ENCODE measurements around the gene SAA2. TPM values are rescaled to one million over a fixed set of nuclear protein-coding genes. Genes with fewer than 3 reads are reported as not detected.
"Not testable (repeated sequence)": the region's sequence is repeated elsewhere in the genome, so short reads cannot be mapped to it uniquely, and the experiment has no call there.

The SAA2 gene
- total and polyA plus RNA-seq, 9 donors = not detected

- H3K4me1 ChIP-seq (ENCODE audit: control insufficient read depth, insufficient read depth, low read length) = no peaks in the 10 kb centered on the region
- no peaks in the 10 kb centered on the region for H3K27me3 ChIP-seq (ENCODE audit: control insufficient read depth, insufficient read depth, low read length)
- no peak overlapping the region for H3K4me3 ChIP-seq (ENCODE audit: low read length)
- H3K27ac ChIP-seq (ENCODE audit: low read length) = no peak overlapping the region
- 73% methylated on average over 8 of the region's 11 CpGs for WGBS (ENCODE audit: insufficient coverage)
- no peaks in the 10 kb centered on the region for H3K9me3 ChIP-seq (replicated peaks; ENCODE audit: control insufficient read depth, low read depth, low read length)
- DNase-seq = no peak
- H3K36me3 ChIP-seq (ENCODE audit: control insufficient read depth, insufficient read depth, low read length) = no peaks in the 10 kb centered on the region
These were observed 5.4 kb upstream of the SAA2 start for GRCh38 chr11:18253778-18254338.

GRCh38 chr11:18253233-18253632 is 4.8 kb upstream of the SAA2 start:
- DNase-seq = no peak
- no CpG with 5 or more reads among the region's 3 CpGs for WGBS (ENCODE audit: insufficient coverage)
- H3K36me3 ChIP-seq (ENCODE audit: control insufficient read depth, insufficient read depth, low read length) = no peaks in the 10 kb centered on the region
- H3K4me3 ChIP-seq (ENCODE audit: low read length) = no peak overlapping the region
- H3K27ac ChIP-seq (ENCODE audit: low read length) = no peak overlapping the region
- no peaks in the 10 kb centered on the region for H3K4me1 ChIP-seq (ENCODE audit: control insufficient read depth, insufficient read depth, low read length)
- peaks cover 3% of the 10 kb centered on the region for H3K27me3 ChIP-seq (ENCODE audit: control insufficient read depth, insufficient read depth, low read length)
- H3K9me3 ChIP-seq (replicated peaks; ENCODE audit: control insufficient read depth, low read depth, low read length) = no peaks in the 10 kb centered on the region

- not testable (repeated sequence) for H3K36me3 ChIP-seq (ENCODE audit: control insufficient read depth, insufficient read depth, low read length); DNase-seq; H3K27me3 ChIP-seq (ENCODE audit: control insufficient read depth, insufficient read depth, low read length); H3K4me3 ChIP-seq (ENCODE audit: low read length); H3K9me3 ChIP-seq (replicated peaks; ENCODE audit: control insufficient read depth, low read depth, low read length); H3K27ac ChIP-seq (ENCODE audit: low read length); H3K4me1 ChIP-seq (ENCODE audit: control insufficient read depth, insufficient read depth, low read length)
- no CpG with 5 or more reads among the region's 6 CpGs for WGBS (ENCODE audit: insufficient coverage)
These were observed 1.3 kb downstream of the SAA2 start for GRCh38 chr11:18247191-18247581.

- not testable (repeated sequence) for H3K4me1 ChIP-seq (ENCODE audit: control insufficient read depth, insufficient read depth, low read length); DNase-seq; H3K36me3 ChIP-seq (ENCODE audit: control insufficient read depth, insufficient read depth, low read length); H3K4me3 ChIP-seq (ENCODE audit: low read length); H3K27me3 ChIP-seq (ENCODE audit: control insufficient read depth, insufficient read depth, low read length); H3K27ac ChIP-seq (ENCODE audit: low read length); H3K9me3 ChIP-seq (replicated peaks; ENCODE audit: control insufficient read depth, low read depth, low read length)
- WGBS (ENCODE audit: insufficient coverage) = 81% methylated on average over 6 of the region's 11 CpGs
These were observed 1.9 kb downstream of the SAA2 start for GRCh38 chr11:18246379-18247190.

GRCh38 chr11:18245396-18245795 is 3.1 kb downstream of the SAA2 start:
- DNase-seq = no peak
- peaks cover 3% of the 10 kb centered on the region for H3K27me3 ChIP-seq (ENCODE audit: control insufficient read depth, insufficient read depth, low read length)
- H3K36me3 ChIP-seq (ENCODE audit: control insufficient read depth, insufficient read depth, low read length) = no peaks in the 10 kb centered on the region
- H3K27ac ChIP-seq (ENCODE audit: low read length) = no peak overlapping the region
- no peaks in the 10 kb centered on the region for H3K9me3 ChIP-seq (replicated peaks; ENCODE audit: control insufficient read depth, low read depth, low read length)
- H3K4me1 ChIP-seq (ENCODE audit: control insufficient read depth, insufficient read depth, low read length) = no peaks in the 10 kb centered on the region
- no peak overlapping the region for H3K4me3 ChIP-seq (ENCODE audit: low read length)
- 83% methylated on average over 5 of the region's 6 CpGs for WGBS (ENCODE audit: insufficient coverage)

GRCh38 chr11:18243783-18244362 is 4.6 kb downstream of the SAA2 start:
- Histone ChIP-seq H3K27ac (ENCODE audit: low read length) (no peak overlapping the region), H3K27me3 (ENCODE audit: control insufficient read depth, insufficient read depth, low read length) (peaks cover 3% of the 10 kb centered on the region), H3K4me3 (ENCODE audit: low read length) (no peak overlapping the region), H3K36me3 (ENCODE audit: control insufficient read depth, insufficient read depth, low read length) (no peaks in the 10 kb centered on the region), H3K4me1 (ENCODE audit: control insufficient read depth, insufficient read depth, low read length) (no peaks in the 10 kb centered on the region), H3K9me3 (replicated peaks; ENCODE audit: control insufficient read depth, low read depth, low read length) (no peaks in the 10 kb centered on the region)
- peak; percentile 38 for DNase-seq
- 0% methylated on average over 1 of the region's 1 CpG for WGBS (ENCODE audit: insufficient coverage)

- no peaks in the 10 kb centered on the region for H3K9me3 ChIP-seq (replicated peaks; ENCODE audit: control insufficient read depth, low read depth, low read length)
- WGBS (ENCODE audit: insufficient coverage) = no CpG with 5 or more reads among the region's 1 CpG
- H3K27ac ChIP-seq (ENCODE audit: low read length) = no peak overlapping the region
- H3K36me3 ChIP-seq (ENCODE audit: control insufficient read depth, insufficient read depth, low read length) = no peaks in the 10 kb centered on the region
- no peak for DNase-seq
- no peaks in the 10 kb centered on the region for H3K4me1 ChIP-seq (ENCODE audit: control insufficient read depth, insufficient read depth, low read length)
- H3K27me3 ChIP-seq (ENCODE audit: control insufficient read depth, insufficient read depth, low read length) = no peaks in the 10 kb centered on the region
- no peak overlapping the region for H3K4me3 ChIP-seq (ENCODE audit: low read length)
These were observed 8.8 kb downstream of the SAA2 start for GRCh38 chr11:18239655-18240054.

GRCh38 chr11:18236664-18237356 is 11.7 kb downstream of the SAA2 start, which contains the start of gene SAA4:
Gene SAA4 (minus strand): TSS chr11:18236802. CDS start chr11:18235926, 876 bp downstream.
- Histone ChIP-seq H3K4me1 (ENCODE audit: control insufficient read depth, insufficient read depth, low read length) (no peaks in the 10 kb centered on the region), H3K27ac (ENCODE audit: low read length) (no peak within 1 kb of the TSS), H3K4me3 (ENCODE audit: low read length) (no peak within 1 kb of the TSS), H3K9me3 (replicated peaks; ENCODE audit: control insufficient read depth, low read depth, low read length) (no peaks in the 10 kb centered on the region), H3K27me3 (ENCODE audit: control insufficient read depth, insufficient read depth, low read length) (no peaks in the 10 kb centered on the region), H3K36me3 (ENCODE audit: control insufficient read depth, insufficient read depth, low read length) (no peaks in the 10 kb centered on the region)
- no peak for DNase-seq
- no CpG with 5 or more reads among the region's 2 CpGs for WGBS (ENCODE audit: insufficient coverage)

GRCh38 chr11:18235394-18236334 is 12.8 kb downstream of the SAA2 start:
- no peaks in the 10 kb centered on the region for H3K27me3 ChIP-seq (ENCODE audit: control insufficient read depth, insufficient read depth, low read length)
- no peak overlapping the region for H3K4me3 ChIP-seq (ENCODE audit: low read length)
- H3K36me3 ChIP-seq (ENCODE audit: control insufficient read depth, insufficient read depth, low read length) = no peaks in the 10 kb centered on the region
- WGBS (ENCODE audit: insufficient coverage) = no CpG with 5 or more reads among the region's 8 CpGs
- H3K9me3 ChIP-seq (replicated peaks; ENCODE audit: control insufficient read depth, low read depth, low read length) = no peaks in the 10 kb centered on the region
- DNase-seq = no peak
- H3K4me1 ChIP-seq (ENCODE audit: control insufficient read depth, insufficient read depth, low read length) = no peaks in the 10 kb centered on the region
- H3K27ac ChIP-seq (ENCODE audit: low read length) = no peak overlapping the region
